Cerebellar cortex (tissue), 1 donor: Measurements from ENCODE around the gene METTL25B.

Source experiments
- DNase-seq: peaks from one replicate; pipeline ENCODE4 v3.0.0-alpha.2; 2015; ENCODE audit warnings: low spot score

Gene METTL25B

GRCh38 chr1:156727926-156728598, at the start of gene METTL25B:
TSS of gene METTL25B (plus strand) at chr1:156728469. CDS start at chr1:156729105, 636 bp downstream.
- peak; percentile 85 for DNase-seq

- DNase-seq = no peak
Observed at GRCh38 chr1:156680056-156680455, 48.2 kb upstream of the METTL25B start.

- DNase-seq = no peak
Observed at GRCh38 chr1:156681196-156681960, 46.9 kb upstream of the METTL25B start.

- peak; percentile 40 for DNase-seq
Observed at GRCh38 chr1:156682166-156682890, 45.9 kb upstream of the METTL25B start.

GRCh38 chr1:156684227-156684782, 44.0 kb upstream of the METTL25B start:
- DNase-seq = no peak

GRCh38 chr1:156689035-156689952, 39.0 kb upstream of the METTL25B start:
- peak; percentile 88 for DNase-seq

GRCh38 chr1:156689953-156690674, 38.2 kb upstream of the METTL25B start:
- peak; percentile 20 for DNase-seq

GRCh38 chr1:156690675-156691036, 37.6 kb upstream of the METTL25B start:
- peak; percentile 12 for DNase-seq

- no peak for DNase-seq
Observed at GRCh38 chr1:156691191-156691590, 37.1 kb upstream of the METTL25B start.

GRCh38 chr1:156691665-156692440, 36.4 kb upstream of the METTL25B start:
- DNase-seq = peak; percentile 53

- no peak for DNase-seq
Observed at GRCh38 chr1:156692441-156692924, 35.8 kb upstream of the METTL25B start.

GRCh38 chr1:156692925-156693847, 35.1 kb upstream of the METTL25B start:
- peak; percentile 66 for DNase-seq

GRCh38 chr1:156693848-156694689, 34.2 kb upstream of the METTL25B start:
- DNase-seq = peak; percentile 66

- no peak for DNase-seq
Observed at GRCh38 chr1:156694690-156694962, 33.6 kb upstream of the METTL25B start.

GRCh38 chr1:156696755-156697154, 31.5 kb upstream of the METTL25B start:
- no peak for DNase-seq

- peak; percentile 61 for DNase-seq
Observed at GRCh38 chr1:156697481-156697880, 30.8 kb upstream of the METTL25B start.

- no peak for DNase-seq
Observed at GRCh38 chr1:156698995-156699394, 29.3 kb upstream of the METTL25B start.
